Mesendoderm (in vitro differentiated cells): ENCODE results near the gene RHOB.
"Not testable (repeated sequence)": the region's sequence is repeated elsewhere in the genome, so short reads cannot be mapped to it uniquely, and the experiment has no call there.

Experiments
- DNase-seq: peaks from one replicate; pipeline ENCODE4 v3.0.0; 2013
- H2AK5ac ChIP-seq: 2 replicates; pipeline ENCODE4 v1.6.1; 2013; ENCODE audit warnings: low read length, inconsistent platforms
- H2BK120ac ChIP-seq: 2 replicates; pipeline ENCODE4 v1.6.1; 2013; ENCODE audit warnings: low read depth, mild to moderate bottlenecking, low read length, moderate library complexity, mixed read lengths
- H2BK15ac ChIP-seq: replicated peaks from 2 replicates; pipeline ENCODE4 v1.6.1; 2013; ENCODE audit warnings: low read depth, mild to moderate bottlenecking, moderate library complexity
- H2BK5ac ChIP-seq: 2 replicates; pipeline ENCODE4 v1.6.1; 2013; ENCODE audit warnings: low read length, inconsistent platforms
- H3K18ac ChIP-seq: 2 replicates; pipeline ENCODE4 v1.6.1; 2013; ENCODE audit warnings: mild to moderate bottlenecking, low read length, mixed read lengths
- H3K23ac ChIP-seq: one replicate; pipeline ENCODE4 v1.6.1; 2013; ENCODE audit warnings: low read length
- H3K27ac ChIP-seq: 2 replicates; pipeline ENCODE4 v1.5.1; 2013; ENCODE audit warnings: low read depth, mild to moderate bottlenecking, inconsistent platforms, low read length, moderate library complexity
- H3K27me3 ChIP-seq: 2 replicates; pipeline ENCODE4 v1.6.1; 2013; ENCODE audit warnings: low read length, control low read depth, mild to moderate bottlenecking, inconsistent platforms; ENCODE audit not compliant: insufficient read depth, poor library complexity
- H3K36me3 ChIP-seq: 2 replicates; pipeline ENCODE4 v1.6.1; 2013; ENCODE audit warnings: low read length, inconsistent platforms; ENCODE audit not compliant: control insufficient read depth, insufficient read depth
- H3K4ac ChIP-seq: one replicate; pipeline ENCODE4 v1.6.1; 2013; ENCODE audit warnings: low read depth, mild to moderate bottlenecking, low read length, moderate library complexity
- H3K4me1 ChIP-seq: 2 replicates; pipeline ENCODE4 v1.6.1; 2013; ENCODE audit warnings: low read depth, low read length, inconsistent platforms; ENCODE audit not compliant: control insufficient read depth
- H3K4me2 ChIP-seq: 2 replicates; pipeline ENCODE4 v1.6.1; 2013; ENCODE audit warnings: low read length
- H3K4me3 ChIP-seq: 2 replicates; pipeline ENCODE4 v1.5.1; 2013; ENCODE audit warnings: mild to moderate bottlenecking, low read length
- H3K56ac ChIP-seq: one replicate; pipeline ENCODE4 v1.6.1; 2013; ENCODE audit warnings: low read length
- H3K79me1 ChIP-seq: 2 replicates; pipeline ENCODE4 v1.6.1; 2013; ENCODE audit warnings: low read length, inconsistent platforms
- H3K79me2 ChIP-seq: 2 replicates; pipeline ENCODE4 v1.6.1; 2013; ENCODE audit warnings: mild to moderate bottlenecking, low read length; ENCODE audit not compliant: control insufficient read depth, insufficient read depth
- H3K9ac ChIP-seq: 2 replicates; pipeline ENCODE4 v1.6.1; 2013; ENCODE audit warnings: low read length, inconsistent platforms
- H4K5ac ChIP-seq: one replicate; pipeline ENCODE4 v1.6.1; 2013; ENCODE audit warnings: low read length
- H4K8ac ChIP-seq: one replicate; pipeline ENCODE4 v1.6.1; 2013; ENCODE audit warnings: low read depth, mild to moderate bottlenecking, control low read depth, low read length, moderate library complexity
- WGBS: extraction: QIAGEN DNeasy Blood & Tissue Kit; methylation state at CpG from one replicate; pipeline ENCODE4 v1.1.7; 2013; ENCODE audit warnings: low lambda C conversion rate, missing lambda C conversion rate; ENCODE audit not compliant: insufficient coverage; ENCODE audit errors: extremely low coverage; 5-methylcytosine and 5-hydroxymethylcytosine counted together

Gene RHOB

DNA sequence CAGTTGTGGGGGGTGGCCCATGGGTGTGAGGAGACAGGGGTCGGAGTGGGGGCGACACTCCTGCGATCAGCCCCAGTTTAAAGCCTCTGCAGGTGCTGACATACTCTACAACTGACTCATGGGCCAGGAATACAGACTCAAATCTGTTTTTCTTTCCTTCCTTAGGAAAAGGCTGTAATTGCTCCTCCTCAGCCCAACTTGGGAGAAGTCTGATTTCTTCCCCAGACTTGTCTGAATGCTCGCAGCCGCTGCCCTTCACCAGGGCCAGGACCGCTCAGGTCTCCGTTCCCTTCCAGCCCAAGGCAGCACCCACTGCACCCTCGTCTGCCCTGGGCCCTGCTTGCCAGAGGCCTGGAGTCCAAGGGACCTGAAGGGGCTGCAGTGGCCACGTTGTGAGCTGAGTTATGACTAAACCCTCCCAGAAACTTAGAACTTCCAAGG is 41.3 kb downstream of the RHOB start:
- H3K79me1 ChIP-seq = no peaks in the 10 kb centered on the region
- H3K36me3 ChIP-seq = no peaks in the 10 kb centered on the region
- no peak overlapping the region for H2BK15ac ChIP-seq
- no peak overlapping the region for H3K23ac ChIP-seq
- no peak overlapping the region for H3K4me2 ChIP-seq
- peaks cover 11% of the 10 kb centered on the region for H3K4me1 ChIP-seq
- H2BK120ac ChIP-seq = no peak overlapping the region
- peak overlapping the region; percentile 5 for H2BK5ac ChIP-seq
- DNase-seq = peak; percentile 73
- H2AK5ac ChIP-seq = no peak overlapping the region
- peak overlapping the region; percentile 68 for H3K27ac ChIP-seq
- H3K4ac ChIP-seq = no peak overlapping the region
- no peak overlapping the region for H4K5ac ChIP-seq
- H4K8ac ChIP-seq = no peak overlapping the region
- H3K18ac ChIP-seq = peak overlapping the region; percentile 11
- no CpG with 5 or more reads among the region's 9 CpGs for WGBS
- no peaks in the 10 kb centered on the region for H3K79me2 ChIP-seq
- no peak overlapping the region for H3K4me3 ChIP-seq
- peak overlapping the region; percentile 75 for H3K56ac ChIP-seq
- peak overlapping the region; percentile 16 for H3K9ac ChIP-seq
- no peaks in the 10 kb centered on the region for H3K27me3 ChIP-seq

DNA sequence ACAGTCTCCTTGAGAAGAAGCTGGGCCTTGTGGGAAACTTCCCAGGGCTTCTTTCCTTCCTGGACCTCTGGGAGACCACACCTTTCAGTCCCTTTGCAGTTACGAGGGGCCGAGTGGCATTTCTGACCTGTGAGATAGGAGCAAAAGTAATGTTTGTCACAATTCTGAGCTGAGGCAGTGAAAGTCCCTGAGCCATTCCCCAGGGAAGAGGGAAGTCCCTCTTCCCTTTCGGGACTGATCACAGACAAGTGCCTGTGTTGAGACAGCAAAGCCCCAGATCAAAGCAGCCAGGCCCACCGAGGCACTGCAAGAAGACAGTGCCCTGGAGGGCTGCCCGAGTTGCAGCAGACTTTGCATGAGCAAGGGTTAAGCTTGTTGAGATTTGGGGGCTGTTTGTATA is 41.9 kb downstream of the RHOB start:
- no peaks in the 10 kb centered on the region for H3K79me2 ChIP-seq
- H3K4ac ChIP-seq = no peak overlapping the region
- no peak overlapping the region for H4K5ac ChIP-seq

DNA sequence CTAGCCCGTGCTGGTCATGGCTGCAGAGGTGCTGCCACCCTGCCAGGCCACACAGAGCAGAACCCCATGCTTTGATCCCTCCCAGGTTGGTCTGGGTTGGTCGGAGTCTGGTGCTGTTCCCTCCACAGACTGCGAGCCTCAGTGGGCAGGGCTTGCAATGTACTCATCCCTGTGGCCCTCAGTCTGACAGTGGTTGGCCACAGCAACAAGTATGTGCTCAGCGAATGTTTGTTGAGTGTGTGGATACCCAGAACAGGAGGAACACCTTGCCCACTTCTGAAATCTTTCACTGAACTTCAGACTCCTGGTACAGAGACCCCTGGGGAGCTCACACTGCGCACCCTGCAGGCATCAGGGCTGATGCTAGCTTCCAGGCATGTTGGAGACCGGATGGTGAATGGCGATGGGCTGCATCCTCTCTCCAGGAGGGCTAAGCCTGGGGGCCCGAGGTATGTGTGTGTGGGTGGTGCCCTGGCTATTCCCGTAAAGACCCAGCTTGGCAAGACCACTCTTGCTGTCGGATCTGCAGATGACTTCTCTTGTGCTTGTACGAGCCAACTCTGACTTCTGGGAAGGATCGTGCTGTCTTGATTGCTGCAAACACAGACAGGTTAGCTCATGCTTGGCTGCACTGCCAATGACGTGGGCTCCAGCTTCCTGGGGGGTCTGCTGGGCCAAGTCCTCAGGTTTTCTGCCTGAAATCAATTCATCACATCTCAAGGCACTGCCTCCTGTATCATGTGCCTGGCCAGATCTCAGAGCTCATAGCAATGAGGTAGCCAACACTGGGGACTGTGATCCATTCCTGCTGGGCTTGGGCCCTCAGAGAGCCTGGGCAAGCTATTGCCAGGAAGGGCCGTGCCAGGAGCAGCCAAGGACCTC is 43.7 kb downstream of the RHOB start:
- peaks cover 11% of the 10 kb centered on the region for H3K4me1 ChIP-seq
- DNase-seq = no peak
- H3K27ac ChIP-seq = no peak overlapping the region
- H3K36me3 ChIP-seq = no peaks in the 10 kb centered on the region
- no peak overlapping the region for H2AK5ac ChIP-seq
- H3K4me2 ChIP-seq = no peak overlapping the region
- H3K56ac ChIP-seq = no peak overlapping the region
- H4K5ac ChIP-seq = no peak overlapping the region
- no peak overlapping the region for H3K4me3 ChIP-seq
- H2BK120ac ChIP-seq = no peak overlapping the region
- no peaks in the 10 kb centered on the region for H3K79me2 ChIP-seq
- no peak overlapping the region for H3K9ac ChIP-seq
- H4K8ac ChIP-seq = no peak overlapping the region
- H2BK5ac ChIP-seq = no peak overlapping the region
- H3K18ac ChIP-seq = no peak overlapping the region
- WGBS = no CpG with 5 or more reads among the region's 14 CpGs
- no peak overlapping the region for H3K4ac ChIP-seq
- no peak overlapping the region for H3K23ac ChIP-seq
- H3K79me1 ChIP-seq = no peaks in the 10 kb centered on the region
- no peak overlapping the region for H2BK15ac ChIP-seq
- H3K27me3 ChIP-seq = no peaks in the 10 kb centered on the region

More for the DNA sequence above, 41.9 kb downstream of the RHOB start:
- H3K4me3 ChIP-seq = no peak overlapping the region
- no peaks in the 10 kb centered on the region for H3K36me3 ChIP-seq
- H3K56ac ChIP-seq = no peak overlapping the region
- H3K4me2 ChIP-seq = no peak overlapping the region
- H2AK5ac ChIP-seq = no peak overlapping the region
- no peaks in the 10 kb centered on the region for H3K79me1 ChIP-seq
- no peak overlapping the region for H3K9ac ChIP-seq
- H3K4me1 ChIP-seq = peaks cover 11% of the 10 kb centered on the region
- no peak overlapping the region for H2BK5ac ChIP-seq
- DNase-seq = no peak
- no peak overlapping the region for H2BK120ac ChIP-seq
- no peak overlapping the region for H3K23ac ChIP-seq
- H3K18ac ChIP-seq = peak overlapping the region; percentile 28
- H3K27me3 ChIP-seq = no peaks in the 10 kb centered on the region
- no peak overlapping the region for H2BK15ac ChIP-seq
- peak overlapping the region; percentile 68 for H3K27ac ChIP-seq
- no CpG with 5 or more reads among the region's 5 CpGs for WGBS
- no peak overlapping the region for H4K8ac ChIP-seq

DNA sequence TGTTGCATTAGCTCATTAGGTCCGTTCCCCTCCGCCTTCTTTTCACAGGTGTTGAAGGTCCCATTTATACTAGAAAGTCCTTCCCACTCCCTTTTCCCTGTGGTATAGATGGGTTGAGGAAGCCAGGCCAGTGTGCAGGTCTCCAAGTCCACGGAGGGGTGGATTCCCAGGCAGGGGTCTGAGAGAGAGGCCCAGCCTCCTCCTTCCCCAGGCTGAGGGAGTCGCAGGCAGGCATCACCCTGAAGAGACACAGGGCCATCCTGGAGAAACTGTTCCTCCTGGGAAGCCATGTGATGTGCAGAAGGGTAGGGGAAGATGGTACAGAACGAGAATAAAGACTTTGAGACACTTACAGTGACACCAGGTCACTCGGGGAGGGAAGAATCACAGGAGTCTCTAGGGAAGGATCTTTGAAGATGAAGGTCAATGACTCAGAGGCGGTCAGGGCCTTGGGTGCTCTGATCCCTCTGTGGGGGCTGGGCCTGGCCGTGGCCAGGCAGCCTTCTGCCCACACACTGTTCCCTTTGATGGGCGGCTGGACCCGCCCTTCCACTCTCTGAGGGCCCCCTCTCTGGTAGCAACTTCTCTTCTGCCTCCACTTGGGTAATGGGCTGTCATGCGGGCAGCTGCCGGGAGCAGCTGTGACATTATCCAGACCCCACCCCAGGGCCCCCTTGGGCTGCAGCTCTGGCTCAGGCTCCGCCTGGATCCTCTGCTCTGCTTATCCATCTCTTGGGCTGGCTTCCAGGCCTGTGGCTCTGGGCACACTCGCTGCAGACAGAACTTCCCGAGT is 45.1 kb downstream of the RHOB start:
- Histone ChIP-seq H3K18ac (no peak overlapping the region), H3K27me3 (no peaks in the 10 kb centered on the region), H3K79me1 (no peaks in the 10 kb centered on the region), H3K4me3 (no peak overlapping the region), H2AK5ac (no peak overlapping the region), H3K79me2 (no peaks in the 10 kb centered on the region), H3K4ac (no peak overlapping the region), H3K56ac (no peak overlapping the region), H3K9ac (no peak overlapping the region), H2BK15ac (no peak overlapping the region), H3K36me3 (no peaks in the 10 kb centered on the region), H4K5ac (no peak overlapping the region), H2BK5ac (no peak overlapping the region), H3K27ac (no peak overlapping the region), H2BK120ac (no peak overlapping the region), H3K4me1 (peaks cover 9% of the 10 kb centered on the region), H3K23ac (no peak overlapping the region), H4K8ac (no peak overlapping the region), H3K4me2 (no peak overlapping the region)
- no peak for DNase-seq
- no CpG with 5 or more reads among the region's 15 CpGs for WGBS

DNA sequence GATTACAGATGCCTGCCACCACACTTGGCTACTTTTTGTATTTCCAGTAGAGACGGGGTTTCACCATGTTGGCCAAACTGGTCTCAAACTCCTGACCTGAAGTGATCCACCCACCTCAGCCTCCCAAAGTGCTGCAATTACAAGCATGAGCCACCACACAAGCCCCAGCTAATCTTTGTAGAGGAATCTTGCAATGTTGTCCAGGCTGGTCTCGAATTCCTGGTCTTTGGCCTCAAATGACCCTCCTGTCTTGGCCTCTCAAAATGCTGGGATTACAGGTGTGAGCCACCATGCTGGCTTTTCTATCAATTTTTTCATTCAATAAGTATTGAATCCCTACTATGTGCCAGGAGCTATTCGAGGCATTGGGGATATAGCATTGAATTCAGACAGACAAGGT is 46.2 kb downstream of the RHOB start:
- H3K79me1 ChIP-seq, DNase-seq, H3K36me3 ChIP-seq, H3K23ac ChIP-seq, H3K18ac ChIP-seq, H4K8ac ChIP-seq, H2BK120ac ChIP-seq, H3K4me1 ChIP-seq, H3K9ac ChIP-seq, H3K79me2 ChIP-seq, H2AK5ac ChIP-seq, H2BK5ac ChIP-seq, H2BK15ac ChIP-seq, H3K4me3 ChIP-seq, H3K4me2 ChIP-seq, H3K4ac ChIP-seq, H4K5ac ChIP-seq, H3K27me3 ChIP-seq, H3K27ac ChIP-seq, H3K56ac ChIP-seq: not testable (repeated sequence)
- no CpG with 5 or more reads among the region's 3 CpGs for WGBS
